MM.1S (cell line): ENCODE results near the gene BDNF.

Experiments
- DNase-seq: peaks from one replicate; pipeline ENCODE4 v3.0.0-alpha.2; 2015
- H2AFZ ChIP-seq: fragments of 300-600 bp; sonication (generic); 2 replicates; pipeline ENCODE4 v1.6.0; 2016; ENCODE audit warnings: antibody characterized with exemption, low read length
- H3F3A ChIP-seq: fragments of 300-600 bp; sonication (generic); 2 replicates; pipeline ENCODE4 v1.6.1; 2016; ENCODE audit warnings: mild to moderate bottlenecking, antibody characterized with exemption, low read length, moderate library complexity, mixed read lengths; ENCODE audit not compliant: insufficient read depth
- H3K27ac ChIP-seq: fragments of 300-600 bp; sonication (generic); 2 replicates; pipeline ENCODE4 v1.5.1; 2016; ENCODE audit warnings: mild to moderate bottlenecking, low read length
- H3K27me3 ChIP-seq: fragments of 300-600 bp; sonication (generic); replicated peaks from 2 replicates; pipeline ENCODE4 v1.6.0; 2016; ENCODE audit warnings: low read length; ENCODE audit not compliant: insufficient read depth
- H3K36me3 ChIP-seq: fragments of 300-600 bp; sonication (generic); replicated peaks from 2 replicates; pipeline ENCODE4 v1.6.1; 2016; ENCODE audit warnings: mild to moderate bottlenecking, low read length, mixed read lengths; ENCODE audit not compliant: insufficient read depth
- H3K4me1 ChIP-seq: fragments of 300-600 bp; sonication (generic); 2 replicates; pipeline ENCODE4 v1.6.1; 2016; ENCODE audit warnings: low read length, mixed read lengths
- H3K4me2 ChIP-seq: fragments of 300-600 bp; sonication (generic); 2 replicates; pipeline ENCODE4 v1.6.0; 2016; ENCODE audit warnings: low read depth, low read length
- H3K4me3 ChIP-seq: fragments of 300-600 bp; sonication (generic); 2 replicates; pipeline ENCODE4 v1.5.1; 2016; ENCODE audit warnings: low read length, mixed read lengths
- H3K79me2 ChIP-seq: fragments of 300-600 bp; sonication (generic); 2 replicates; pipeline ENCODE4 v1.6.1; 2016; ENCODE audit warnings: mixed run types, low read length, mixed read lengths
- H3K9ac ChIP-seq: fragments of 300-600 bp; sonication (generic); 2 replicates; pipeline ENCODE4 v1.6.1; 2016; ENCODE audit warnings: low read length, mixed read lengths
- H3K9me2 ChIP-seq: fragments of 300-600 bp; sonication (generic); replicated peaks from 2 replicates; pipeline ENCODE4 v1.6.1; 2016; ENCODE audit warnings: mild to moderate bottlenecking, low read length, mixed read lengths; ENCODE audit not compliant: insufficient read depth
- H3K9me3 ChIP-seq: fragments of 300-600 bp; sonication (generic); replicated peaks from 2 replicates; pipeline ENCODE4 v1.6.1; 2016; ENCODE audit warnings: mild to moderate bottlenecking, low read length, mixed read lengths; ENCODE audit not compliant: insufficient read depth
- H4K20me1 ChIP-seq: fragments of 300-600 bp; sonication (generic); 2 replicates; pipeline ENCODE4 v1.6.1; 2016; ENCODE audit warnings: mild to moderate bottlenecking, low read length, moderate library complexity, mixed read lengths; ENCODE audit not compliant: insufficient read depth
- CTCF ChIP-seq: fragments of 300-600 bp; sonication (generic); IDR thresholded peaks from 2 replicates; pipeline ENCODE4 v1.5.1; 2016; ENCODE audit warnings: antibody characterized with exemption, low read length, mixed read lengths
- EZH2 ChIP-seq: fragments of 300-600 bp; sonication (generic); optimal IDR thresholded peaks from 2 replicates; pipeline ENCODE3; 2017; ENCODE audit warnings: low read depth, mild to moderate bottlenecking, antibody characterized with exemption, low read length, mixed read lengths
- EZH2phosphoT487 ChIP-seq: fragments of 300-600 bp; sonication (generic); IDR thresholded peaks from 2 replicates; pipeline ENCODE4 v1.6.1; 2018; ENCODE audit warnings: antibody characterized with exemption, low read length

The BDNF gene

GRCh38 chr11:27726981-27727380 lies 26.7 kb upstream of the BDNF start:
- no peaks in the 10 kb centered on the region for H4K20me1 ChIP-seq
- TF ChIP-seq EZH2phosphoT487 (no peak), CTCF (no peak), EZH2 (no peak)
- no peaks in the 10 kb centered on the region for H3K79me2 ChIP-seq
- H3K9me2 ChIP-seq = no peaks in the 10 kb centered on the region
- no peaks in the 10 kb centered on the region for H3K9me3 ChIP-seq
- H3K9ac ChIP-seq = no peak overlapping the region
- no peak for DNase-seq
- H3K36me3 ChIP-seq = no peaks in the 10 kb centered on the region
- no peak overlapping the region for H3K4me3 ChIP-seq
- no peaks in the 10 kb centered on the region for H3F3A ChIP-seq
- H3K27ac ChIP-seq = no peak overlapping the region
- no peaks in the 10 kb centered on the region for H3K27me3 ChIP-seq
- no peak overlapping the region for H2AFZ ChIP-seq
- no peak overlapping the region for H3K4me2 ChIP-seq
- H3K4me1 ChIP-seq = no peaks in the 10 kb centered on the region

GRCh38 chr11:27723687-27724086 lies 23.4 kb upstream of the BDNF start:
- no peak overlapping the region for H2AFZ ChIP-seq
- H3F3A ChIP-seq = no peaks in the 10 kb centered on the region
- no peak overlapping the region for H3K4me2 ChIP-seq
- no peaks in the 10 kb centered on the region for H3K27me3 ChIP-seq
- no peak for TF ChIP-seq EZH2phosphoT487
- TF ChIP-seq EZH2 = no peak
- TF ChIP-seq CTCF = no peak
- H3K36me3 ChIP-seq = no peaks in the 10 kb centered on the region
- no peaks in the 10 kb centered on the region for H3K79me2 ChIP-seq
- no peaks in the 10 kb centered on the region for H4K20me1 ChIP-seq
- no peak overlapping the region for H3K4me3 ChIP-seq
- no peaks in the 10 kb centered on the region for H3K9me3 ChIP-seq
- no peak for DNase-seq
- no peak overlapping the region for H3K27ac ChIP-seq
- no peaks in the 10 kb centered on the region for H3K9me2 ChIP-seq
- no peak overlapping the region for H3K9ac ChIP-seq
- H3K4me1 ChIP-seq = no peaks in the 10 kb centered on the region

GRCh38 chr11:27722953-27723344 lies 22.7 kb upstream of the BDNF start:
- Histone ChIP-seq H2AFZ (no peak overlapping the region), H3K27me3 (no peaks in the 10 kb centered on the region), H3K4me2 (no peak overlapping the region), H3K4me1 (no peaks in the 10 kb centered on the region), H3K27ac (no peak overlapping the region), H3K79me2 (no peaks in the 10 kb centered on the region), H3K9ac (no peak overlapping the region), H3K9me2 (no peaks in the 10 kb centered on the region), H3K4me3 (no peak overlapping the region), H4K20me1 (no peaks in the 10 kb centered on the region), H3K9me3 (no peaks in the 10 kb centered on the region), H3F3A (no peaks in the 10 kb centered on the region), H3K36me3 (no peaks in the 10 kb centered on the region)
- TF ChIP-seq EZH2 (no peak), EZH2phosphoT487 (no peak), CTCF (no peak)
- DNase-seq = no peak
